ENCODE measurements around the gene MAB21L2. TPM values are rescaled to one million over a fixed set of nuclear protein-coding genes. Genes with fewer than 3 reads are reported as not detected.

The MAB21L2 gene
- total RNA-seq, 4 donors from 2014 or later = 3.2 to 20.4 (median 7.3) TPM

- Histone ChIP-seq H3K27me3 (no peaks in the 10 kb centered on the region), H3K27ac (no peak overlapping the region), H3K4me3 (replicated peaks in 1 of 3) (no peak overlapping the region), H3K4me1 (no peaks in the 10 kb centered on the region), H3K36me3 (no peaks in the 10 kb centered on the region), H3K9me3 (no peaks in the 10 kb centered on the region)
- 84 to 95% methylated on average over 7 of the region's 7 CpGs for WGBS, 2 donors
- intact Hi-C loops (cut with DNase I) = no loop called here
- TF ChIP-seq POLR2A (IDR thresholded peaks at IDR 0.05) = no peak
- no peak for TF ChIP-seq CTCF (IDR thresholded peaks at IDR 0.05)
- no peak for DNase-seq
Measured at GRCh38 chr4:150581056-150581605, 820 bp upstream of the MAB21L2 start.

GRCh38 chr4:150581641-150582051, 305 bp upstream of the MAB21L2 start:
- H3K9me3 ChIP-seq = no peaks in the 10 kb centered on the region
- peak in 1 of 2 donors; percentile 10 for DNase-seq
- intact Hi-C loops (cut with DNase I) = no loop called here
- H3K36me3 ChIP-seq = no peaks in the 10 kb centered on the region
- TF ChIP-seq POLR2A (IDR thresholded peaks at IDR 0.05) = peak in 1 of 2 donors; percentile 37
- TF ChIP-seq CTCF (IDR thresholded peaks at IDR 0.05) = no peak
- no peaks in the 10 kb centered on the region for H3K27me3 ChIP-seq
- WGBS, 2 donors = 82 to 85% methylated on average over 13 of the region's 13 CpGs
- H3K27ac ChIP-seq = no peak overlapping the region
- H3K4me1 ChIP-seq = no peaks in the 10 kb centered on the region
- no peak overlapping the region for H3K4me3 ChIP-seq (replicated peaks in 1 of 3)

GRCh38 chr4:150582873-150583286, 929 bp downstream of the MAB21L2 start:
- Histone ChIP-seq H3K9me3 (no peaks in the 10 kb centered on the region), H3K27ac (peak overlapping the region in 1 of 3 donors; percentile 55), H3K36me3 (no peaks in the 10 kb centered on the region), H3K27me3 (no peaks in the 10 kb centered on the region), H3K4me3 (replicated peaks in 1 of 3) (peak overlapping the region in 1 of 3 donors; percentile 5), H3K4me1 (no peaks in the 10 kb centered on the region)
- TF ChIP-seq CTCF (IDR thresholded peaks at IDR 0.05) (no peak), POLR2A (IDR thresholded peaks at IDR 0.05) (no peak)
- 54 to 81% methylated on average over 31 to 32 of the region's 32 CpGs for WGBS, 2 donors
- intact Hi-C loops (cut with DNase I) = no loop called here
- DNase-seq = no peak

- WGBS, 2 donors = 19 to 33% methylated on average over 8 to 40 of the region's 66 CpGs
- Histone ChIP-seq H3K27ac (peak overlapping the region in 1 of 3 donors; percentile 55), H3K27me3 (no peaks in the 10 kb centered on the region), H3K4me1 (no peaks in the 10 kb centered on the region), H3K4me3 (replicated peaks in 1 of 3) (peak overlapping the region; percentile 1 to 20 (median 11)), H3K9me3 (no peaks in the 10 kb centered on the region), H3K36me3 (no peaks in the 10 kb centered on the region)
- TF ChIP-seq CTCF (IDR thresholded peaks at IDR 0.05) (peak in 2 of 6 experiments; percentile 20 to 27), POLR2A (IDR thresholded peaks at IDR 0.05) (no peak)
- DNase-seq = peak; percentile 69 to 71
- intact Hi-C loops (cut with DNase I) = no loop called here
Measured at GRCh38 chr4:150583287-150584110, 1.5 kb downstream of the MAB21L2 start.
